IMR-90 (cell line): ENCODE data around the gene TRIAP1. TPM values are rescaled to one million over a fixed set of nuclear protein-coding genes. Genes with fewer than 3 reads are reported as not detected.

ENCODE experiments used
- ATAC-seq: fragments of 200-7000 bp; cut with Tn5 transposase; 2 replicates; pipeline ENCODE4 v1.9.1; 2020; ENCODE audit warnings: low read depth, mild to moderate bottlenecking, moderate library complexity
- BruUV-seq: library from RNA; stranded (reverse); fragments of 400-500 nt; replicated peaks from 2 replicates; lab custom pipeline; 2021; lab: Mats Ljungman, UMichigan
- CTCF ChIA-PET: fragments of 300-600 bp; formaldehyde crosslinking; extraction: SDS; loops from one replicate; lab custom pipeline; 2021; ENCODE audit warnings: antibody characterized with exemption; lab: Yijun Ruan, JAX
- POLR2A ChIA-PET: fragments of 300-600 bp; sonication (Branson Sonifier 250); formaldehyde crosslinking; loops from one replicate; lab custom pipeline; 2022; ENCODE audit warnings: antibody characterized with exemption; ENCODE audit not compliant: unreplicated experiment; lab: Charles Lee
- DNase-seq: peaks from one replicate; pipeline ENCODE4 v3.0.0; 2013
- H2AFZ ChIP-seq: replicated peaks from 2 replicates; pipeline ENCODE3; 2013; ENCODE audit warnings: low read length, mild to moderate bottlenecking; ENCODE audit not compliant: poor library complexity
- H2AK5ac ChIP-seq: 2 replicates; pipeline ENCODE4 v1.6.1; 2013; ENCODE audit warnings: low read depth, low read length, inconsistent platforms
- H2AK9ac ChIP-seq: replicated peaks from 2 replicates; pipeline ENCODE3; 2013; ENCODE audit warnings: mild to moderate bottlenecking, low read depth, low read length, moderate library complexity; ENCODE audit not compliant: poor library complexity
- H2BK120ac ChIP-seq: 2 replicates; pipeline ENCODE4 v1.6.1; 2013; ENCODE audit warnings: low read depth, low read length, inconsistent platforms
- H2BK15ac ChIP-seq: 3 replicates; pipeline ENCODE4 v1.6.1; 2013; ENCODE audit warnings: low read depth, low read length, inconsistent platforms
- H2BK20ac ChIP-seq: 2 replicates; pipeline ENCODE4 v1.6.1; 2013; ENCODE audit warnings: low read depth, mild to moderate bottlenecking, inconsistent platforms, low read length, moderate library complexity
- H2BK5ac ChIP-seq: 2 replicates; pipeline ENCODE4 v1.6.1; 2013; ENCODE audit warnings: mild to moderate bottlenecking, low read depth, low read length, inconsistent platforms; ENCODE audit not compliant: poor library complexity, severe bottlenecking
- H3K14ac ChIP-seq: replicated peaks from 2 replicates; pipeline ENCODE4 v1.6.1; 2013; ENCODE audit warnings: low read depth, low read length, inconsistent platforms
- H3K18ac ChIP-seq: 2 replicates; pipeline ENCODE4 v1.6.1; 2013; ENCODE audit warnings: low read depth, low read length, control low read depth
- H3K23ac ChIP-seq: 2 replicates; pipeline ENCODE4 v1.6.1; 2013; ENCODE audit warnings: low read depth, low read length, inconsistent platforms
- H3K27ac ChIP-seq: 2 replicates; pipeline ENCODE4 v1.5.1; 2013; ENCODE audit warnings: mild to moderate bottlenecking, control low read depth, low read length; ENCODE audit not compliant: insufficient read depth
- H3K27me3 ChIP-seq: 2 replicates; pipeline ENCODE4 v1.6.1; 2013; ENCODE audit warnings: low read length; ENCODE audit not compliant: control insufficient read depth, insufficient read depth
- H3K36me3 ChIP-seq: 2 replicates; pipeline ENCODE4 v1.6.1; 2013; ENCODE audit warnings: low read length, mixed read lengths; ENCODE audit not compliant: control insufficient read depth, insufficient read depth
- H3K4ac ChIP-seq: 2 replicates; pipeline ENCODE4 v1.6.1; 2013; ENCODE audit warnings: low read depth, low read length, inconsistent platforms
- H3K4me1 ChIP-seq: 2 replicates; pipeline ENCODE4 v1.6.1; 2013; ENCODE audit warnings: low read length, mixed read lengths; ENCODE audit not compliant: control insufficient read depth, insufficient read depth
- H3K4me2 ChIP-seq: 2 replicates; pipeline ENCODE4 v1.6.1; 2013; ENCODE audit warnings: low read depth, mild to moderate bottlenecking, control low read depth, low read length, moderate library complexity
- H3K4me3 ChIP-seq: 2 replicates; pipeline ENCODE4 v1.5.1; 2013; ENCODE audit warnings: low read depth, mild to moderate bottlenecking, control low read depth, low read length, moderate library complexity; ENCODE audit not compliant: insufficient read depth
- H3K56ac ChIP-seq: 2 replicates; pipeline ENCODE4 v1.6.1; 2013; ENCODE audit warnings: low read length, inconsistent platforms; ENCODE audit not compliant: insufficient read depth; ENCODE audit errors: extremely low read depth
- H3K79me1 ChIP-seq, 2 experiments: 2 replicates each; pipeline ENCODE4 v1.6.1; 2013; ENCODE audit warnings: low read length in 2 of 2, inconsistent platforms in 1 of 2, low read depth in 1 of 2
- H3K9ac ChIP-seq: 2 replicates; pipeline ENCODE4 v1.6.1; 2013; ENCODE audit warnings: low read depth, low read length, control low read depth
- H3K9me1 ChIP-seq: 2 replicates; pipeline ENCODE4 v1.6.1; 2013; ENCODE audit warnings: low read length, inconsistent platforms; ENCODE audit not compliant: insufficient read depth
- H3K9me3 ChIP-seq: 2 replicates; pipeline ENCODE4 v1.6.1; 2013; ENCODE audit warnings: low read length; ENCODE audit not compliant: control insufficient read depth, insufficient read depth
- H4K20me1 ChIP-seq: 2 replicates; pipeline ENCODE4 v1.6.1; 2013; ENCODE audit warnings: low read length, inconsistent platforms; ENCODE audit not compliant: insufficient read depth
- H4K5ac ChIP-seq: 2 replicates; pipeline ENCODE4 v1.6.1; 2013; ENCODE audit warnings: mild to moderate bottlenecking, low read depth, low read length, control low read depth
- H4K8ac ChIP-seq, 2 experiments: 2 replicates each; pipeline ENCODE4 v1.6.1; 2013; ENCODE audit warnings: low read depth in 2 of 2, low read length in 2 of 2, control low read depth in 1 of 2, inconsistent platforms in 1 of 2
- H4K91ac ChIP-seq: 2 replicates; pipeline ENCODE4 v1.6.1; 2013; ENCODE audit warnings: low read depth, low read length, inconsistent platforms; ENCODE audit not compliant: insufficient read depth
- BHLHE40 ChIP-seq: fragments of 150-350 bp; IDR thresholded peaks from 2 replicates; pipeline ENCODE4 v1.6.1; 2016; ENCODE audit warnings: mild to moderate bottlenecking, low read depth, low read length
- CEBPB ChIP-seq: IDR thresholded peaks from 2 replicates; pipeline ENCODE4 v1.6.1; 2012; ENCODE audit warnings: low read depth, low read length, improper control_type of control experiment
- CHD1 ChIP-seq: IDR thresholded peaks from 2 replicates; pipeline ENCODE4 v1.6.1; 2012; ENCODE audit warnings: low read depth, low read length, improper control_type of control experiment
- CTCF ChIP-seq: conservative IDR thresholded peaks from 2 replicates; pipeline ENCODE4 v1.5.1; 2012; ENCODE audit warnings: mild to moderate bottlenecking, low read depth, low read length, improper control_type of control experiment
- FOS ChIP-seq: fragments of 150-350 bp; IDR thresholded peaks from 2 replicates; pipeline ENCODE4 v1.6.1; 2016; ENCODE audit warnings: low read depth, low read length
- MAFK ChIP-seq: IDR thresholded peaks from 2 replicates; pipeline ENCODE4 v1.6.1; 2012; ENCODE audit warnings: low read depth, low read length, improper control_type of control experiment
- MAZ ChIP-seq: IDR thresholded peaks from 2 replicates; pipeline ENCODE4 v1.6.1; 2012; ENCODE audit warnings: low read depth, mild to moderate bottlenecking, low read length, improper control_type of control experiment, moderate library complexity, borderline replicate concordance
- MXI1 ChIP-seq: IDR thresholded peaks from 2 replicates; pipeline ENCODE4 v1.6.1; 2012; ENCODE audit warnings: low read depth, mild to moderate bottlenecking, low read length, moderate library complexity, borderline replicate concordance
- NFE2L2 ChIP-seq: fragments of 150-350 bp; IDR thresholded peaks from 2 replicates; pipeline ENCODE4 v1.6.1; 2016; ENCODE audit warnings: low read depth, mild to moderate bottlenecking, low read length
- POLR2A ChIP-seq: IDR thresholded peaks from 2 replicates; pipeline ENCODE4 v1.6.1; 2012; ENCODE audit warnings: mild to moderate bottlenecking, low read depth, low read length
- RAD21 ChIP-seq: IDR thresholded peaks from 2 replicates; pipeline ENCODE4 v1.6.1; 2012; ENCODE audit warnings: low read length, improper control_type of control experiment
- RCOR1 ChIP-seq: IDR thresholded peaks from 2 replicates; pipeline ENCODE4 v1.6.1; 2012; ENCODE audit warnings: mild to moderate bottlenecking, low read length, improper control_type of control experiment; ENCODE audit not compliant: insufficient replicate concordance
- RFX5 ChIP-seq: IDR thresholded peaks from 2 replicates; pipeline ENCODE4 v1.8.0; 2012; ENCODE audit warnings: low read depth, mild to moderate bottlenecking, low read length, moderate library complexity
- SMC3 ChIP-seq: fragments of 150-350 bp; IDR thresholded peaks from 2 replicates; pipeline ENCODE4 v1.6.1; 2016; ENCODE audit warnings: low read depth, mild to moderate bottlenecking, antibody characterized with exemption, low read length, moderate library complexity
- USF2 ChIP-seq: fragments of 150-350 bp; IDR thresholded peaks from 2 replicates; pipeline ENCODE4 v1.6.1; 2017; ENCODE audit warnings: mild to moderate bottlenecking, antibody characterized with exemption, low read length, low read depth
- WGBS, 2 experiments: methylation state at CpG; one replicate each; pipeline versions ENCODE4 v1.1.5 to v1.1.7; 2013; ENCODE audit warnings: missing lambda C conversion rate in 2 of 2; ENCODE audit not compliant: insufficient read length in 1 of 2; ENCODE audit errors: extremely low coverage in 2 of 2; 5-methylcytosine and 5-hydroxymethylcytosine counted together
- dilution Hi-C: fragments of 300-500 bp; cut with HindIII; formaldehyde crosslinking; loops from one replicate; pipeline ENCODE4 v1.14.3; 2018; ENCODE audit warnings: low sequenced_read_pairs; ENCODE audit not compliant: unreplicated experiment
- in situ Hi-C: fragments of 300-500 bp; cut with MboI; formaldehyde crosslinking; loops from 3 replicates; pipeline ENCODE4 v1.14.3; 2019; ENCODE audit warnings: low sequenced_read_pairs, inconsistent platforms, mixed read lengths
- intact Hi-C: fragments of 100-400 bp; cut with micrococcal nuclease; formaldehyde crosslinking; loops from 2 replicates; pipeline ENCODE4 v1.10.0; 2022
- polyA plus RNA-seq, 3 experiments: library from polyadenylated mRNA; depleted of rRNA; stranded (reverse); fragments of >200 nt; gene quantifications; 2 replicates each; pipeline ENCODE4 v1.2.3, GENCODE V29; 2012; ENCODE audit warnings: low replicate concordance in 1 of 3
- total RNA-seq: library from RNA; depleted of rRNA; stranded (reverse); fragments of >200 nt; gene quantifications from 2 replicates; pipeline ENCODE4 v1.2.3, GENCODE V29; 2012
- TF ChIP-seq, protein P1 (sequence below): fragments of 150-350 bp; IDR thresholded peaks from 2 replicates; pipeline ENCODE4 v1.6.1; 2016; ENCODE audit warnings: low read depth, mild to moderate bottlenecking, low read length, moderate library complexity, borderline replicate concordance

TRIAP1 gene
- total and polyA plus RNA-seq, 2 of the 4 experiments (the other 2 are of a cell fraction), result 19.2 to 32.3 TPM

GRCh38 chr12:120479458-120479857, 33.3 kb upstream of the TRIAP1 start:
- H3K9me1 ChIP-seq, result peaks cover 8% of the 10 kb centered on the region; the same call in 1 of the 2 replicates
- H3K9ac ChIP-seq, result no peak overlapping the region
- H2AK9ac ChIP-seq, result no peak overlapping the region
- intact Hi-C loops (no loop called here), in situ Hi-C loops (no loop called here), dilution Hi-C loops (no loop called here)
- no peak overlapping the region for H4K8ac ChIP-seq
- CTCF ChIA-PET, result no interaction called here
- no CpG with 5 or more reads among the region's 1 CpG for WGBS, 2 experiments
- no peak overlapping the region for H3K14ac ChIP-seq
- no peak for ATAC-seq
- POLR2A ChIA-PET, result no interaction called here
- H4K5ac ChIP-seq, result no peak overlapping the region
- no peaks in the 10 kb centered on the region for H3K9me3 ChIP-seq
- H3K56ac ChIP-seq, result no peak overlapping the region
- H3K4me1 ChIP-seq, result no peaks in the 10 kb centered on the region; the same call in 1 of the 2 replicates
- H3K79me1 ChIP-seq, result peaks cover 18 to 31% of the 10 kb centered on the region in 2 experiments; a peak in 3 of 4 replicates
- no peak for TF ChIP-seq CEBPB
- TF ChIP-seq RFX5, result no peak
- no peak for TF ChIP-seq MAFK
- TF ChIP-seq RAD21, result no peak
- TF ChIP-seq RCOR1, result no peak
- no peak for TF ChIP-seq CTCF
- TF ChIP-seq BHLHE40, result no peak
- no peak for TF ChIP-seq NFE2L2
- TF ChIP-seq MXI1, result no peak
- TF ChIP-seq SMC3, result no peak
- TF ChIP-seq, protein P1, sequence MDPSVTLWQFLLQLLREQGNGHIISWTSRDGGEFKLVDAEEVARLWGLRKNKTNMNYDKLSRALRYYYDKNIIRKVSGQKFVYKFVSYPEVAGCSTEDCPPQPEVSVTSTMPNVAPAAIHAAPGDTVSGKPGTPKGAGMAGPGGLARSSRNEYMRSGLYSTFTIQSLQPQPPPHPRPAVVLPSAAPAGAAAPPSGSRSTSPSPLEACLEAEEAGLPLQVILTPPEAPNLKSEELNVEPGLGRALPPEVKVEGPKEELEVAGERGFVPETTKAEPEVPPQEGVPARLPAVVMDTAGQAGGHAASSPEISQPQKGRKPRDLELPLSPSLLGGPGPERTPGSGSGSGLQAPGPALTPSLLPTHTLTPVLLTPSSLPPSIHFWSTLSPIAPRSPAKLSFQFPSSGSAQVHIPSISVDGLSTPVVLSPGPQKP, result no peak
- no peak for TF ChIP-seq POLR2A
- no peak for TF ChIP-seq FOS
- TF ChIP-seq MAZ, result no peak
- no peak for TF ChIP-seq CHD1
- no peak for TF ChIP-seq USF2
- no peak overlapping the region for H2AFZ ChIP-seq
- H3K4ac ChIP-seq, result no peak overlapping the region
- no peaks in the 10 kb centered on the region for H3K27me3 ChIP-seq
- H3K18ac ChIP-seq, result no peak overlapping the region
- H4K20me1 ChIP-seq, result no peaks in the 10 kb centered on the region
- H3K36me3 ChIP-seq, result peaks cover 8% of the 10 kb centered on the region; the same call in 1 of the 2 replicates
- H3K4me3 ChIP-seq, result no peak overlapping the region
- H4K91ac ChIP-seq, result no peak overlapping the region
- no peak overlapping the region for H2BK5ac ChIP-seq
- BruUV-seq, result no TSS peak
- no peak overlapping the region for H2BK20ac ChIP-seq
- H2BK15ac ChIP-seq, result no peak overlapping the region
- DNase-seq, result no peak
- H3K4me2 ChIP-seq, result no peak overlapping the region
- H3K27ac ChIP-seq, result no peak overlapping the region
- no peak overlapping the region for H2BK120ac ChIP-seq
- H3K23ac ChIP-seq, result no peak overlapping the region
- no peak overlapping the region for H2AK5ac ChIP-seq
